ENCODE results near the gene PFDN6. TPM values are rescaled to one million over a fixed set of nuclear protein-coding genes. Genes with fewer than 3 reads are reported as not detected.

PFDN6 gene
- total RNA-seq, 1 donor from 2014 or later = 54.9 TPM

- no peaks in the 10 kb centered on the region for H3K9me3 Mint-ChIP-seq
- peaks cover 72% of the 10 kb centered on the region for H3K4me1 Mint-ChIP-seq
- DNase-seq (ENCODE audit: low read depth, low spot score) = no peak
- H3K27ac Mint-ChIP-seq (ENCODE audit: unreplicated experiment) = no peak overlapping the region
- peak overlapping the region; percentile 87 for H3K4me3 Mint-ChIP-seq
- peaks cover 30% of the 10 kb centered on the region for H3K27me3 Mint-ChIP-seq (ENCODE audit: low read depth)
- TF ChIP-seq CTCF (conservative IDR thresholded peaks at IDR 0.05) = no peak
- H3K36me3 Mint-ChIP-seq (ENCODE audit: low read depth) = peaks cover 24% of the 10 kb centered on the region
Observed at GRCh38 chr6:33315793-33316602, 26.6 kb downstream of the PFDN6 start.

DNA sequence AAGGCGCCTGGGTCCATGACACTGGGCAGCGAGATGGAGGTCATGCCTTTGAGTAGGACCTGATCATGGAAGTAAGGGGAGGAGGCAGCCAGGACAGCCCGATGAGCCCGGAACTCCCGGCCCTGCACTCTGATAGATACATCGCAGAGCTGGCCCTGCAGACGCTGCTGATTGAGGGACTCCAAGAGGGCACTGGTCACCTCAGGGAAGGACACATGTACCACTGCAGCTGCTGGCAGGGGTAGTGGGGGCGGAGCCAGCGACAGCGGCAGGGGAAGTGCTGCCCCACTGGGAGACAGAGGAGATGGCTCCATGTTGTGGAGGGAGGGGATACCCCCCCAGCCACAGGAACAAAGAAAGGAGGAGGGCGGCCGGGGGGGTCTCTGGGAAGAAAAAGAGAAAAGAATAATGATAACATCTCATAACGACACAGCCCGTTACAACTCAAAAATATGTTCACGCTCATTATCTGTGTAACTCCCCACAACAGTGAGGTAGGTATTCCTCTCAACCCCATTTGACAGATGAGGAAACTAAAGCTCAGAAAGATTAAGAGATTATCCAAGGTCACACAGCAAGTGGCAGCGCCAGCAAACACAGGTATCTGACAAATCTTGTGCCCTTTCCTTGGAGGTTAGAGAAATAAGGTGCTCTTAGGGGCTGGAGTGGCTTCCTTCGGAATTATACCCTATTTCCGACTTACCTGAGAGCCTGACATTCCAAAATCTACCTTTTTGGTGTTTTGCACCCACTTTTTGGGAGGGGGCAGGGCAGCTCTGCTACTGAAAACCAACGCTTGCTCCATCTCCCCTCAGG is 27.4 kb downstream of the PFDN6 start:
- DNase-seq (ENCODE audit: low read depth, low spot score) = no peak
- no peaks in the 10 kb centered on the region for H3K9me3 Mint-ChIP-seq
- H3K36me3 Mint-ChIP-seq (ENCODE audit: low read depth) = peaks cover 24% of the 10 kb centered on the region
- TF ChIP-seq CTCF (conservative IDR thresholded peaks at IDR 0.05) = no peak
- H3K4me1 Mint-ChIP-seq = peaks cover 79% of the 10 kb centered on the region
- H3K4me3 Mint-ChIP-seq = peak overlapping the region; percentile 87
- H3K27ac Mint-ChIP-seq (ENCODE audit: unreplicated experiment) = no peak overlapping the region
- H3K27me3 Mint-ChIP-seq (ENCODE audit: low read depth) = peaks cover 26% of the 10 kb centered on the region

DNA sequence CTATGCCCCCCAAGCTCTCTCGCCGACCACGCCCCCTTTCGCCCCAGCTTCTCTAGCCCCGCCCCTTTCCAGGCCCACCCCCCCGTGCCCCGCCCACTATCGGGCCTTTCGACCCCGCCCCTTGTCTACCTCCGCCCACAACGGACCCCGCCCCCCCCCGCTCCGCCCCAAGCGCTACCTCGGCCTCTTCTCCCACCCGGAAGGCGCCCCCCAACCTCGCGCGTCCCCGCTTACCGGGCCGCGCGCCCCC is 27.9 kb downstream of the PFDN6 start:
- Mint-ChIP-seq H3K9me3 (no peaks in the 10 kb centered on the region), H3K27me3 (ENCODE audit: low read depth) (peaks cover 21% of the 10 kb centered on the region), H3K36me3 (ENCODE audit: low read depth) (peaks cover 24% of the 10 kb centered on the region), H3K4me1 (peaks cover 80% of the 10 kb centered on the region), H3K4me3 (peak overlapping the region; percentile 87), H3K27ac (ENCODE audit: unreplicated experiment) (no peak overlapping the region)
- DNase-seq (ENCODE audit: low read depth, low spot score) = no peak
- TF ChIP-seq CTCF (conservative IDR thresholded peaks at IDR 0.05) = no peak

- peak; percentile 97 for DNase-seq (ENCODE audit: low read depth, low spot score)
- Mint-ChIP-seq H3K27ac (ENCODE audit: unreplicated experiment) (peak within 1 kb of the TSS; percentile 98), H3K9me3 (no peaks in the 10 kb centered on the region), H3K27me3 (ENCODE audit: low read depth) (peaks cover 16% of the 10 kb centered on the region), H3K36me3 (ENCODE audit: low read depth) (peaks cover 24% of the 10 kb centered on the region), H3K4me3 (peak within 1 kb of the TSS; percentile 98), H3K4me1 (peaks cover 79% of the 10 kb centered on the region)
- no peak for TF ChIP-seq CTCF (conservative IDR thresholded peaks at IDR 0.05)
Observed at GRCh38 chr6:33317669-33318425, 28.4 kb downstream of the PFDN6 start, which contains the start of gene ZBTB22. Gene ZBTB22 (minus strand): TSS chr6:33317744. CDS start chr6:33316916, 828 bp downstream.

GRCh38 chr6:33318426-33319073 is 29.1 kb downstream of the PFDN6 start:
- Mint-ChIP-seq H3K36me3 (ENCODE audit: low read depth) (peaks cover 24% of the 10 kb centered on the region), H3K9me3 (no peaks in the 10 kb centered on the region), H3K27me3 (ENCODE audit: low read depth) (peaks cover 9% of the 10 kb centered on the region), H3K27ac (ENCODE audit: unreplicated experiment) (peak overlapping the region; percentile 98), H3K4me3 (peak overlapping the region; percentile 98), H3K4me1 (peaks cover 79% of the 10 kb centered on the region)
- TF ChIP-seq CTCF (conservative IDR thresholded peaks at IDR 0.05) = no peak
- DNase-seq (ENCODE audit: low read depth, low spot score) = no peak
